Gastrocnemius medialis (tissue), 4 donors: Measurements from ENCODE around the gene MNAT1. TPM values are rescaled to one million over a fixed set of nuclear protein-coding genes. Genes with fewer than 3 reads are reported as not detected.
A peak's percentile ranks its signal among the peaks of the same experiment; 100 is the strongest.

Experiments
- ATAC-seq, 2 donors: fragments of 150-250 bp; one replicate each; pipeline ENCODE4 v1.9.1; 2016
- DNase-seq, 2 donors: peaks; one replicate each; pipeline ENCODE4 v3.0.0-alpha.2; 2019
- H3K27ac ChIP-seq, 4 donors: fragments of 200-600 bp; sonication (generic); 1 replicate in 1 of 4; 2 replicates in 3 of 4; pipeline ENCODE4 v1.5.1; 2016 to 2018; ENCODE audit warnings: mild to moderate bottlenecking in 2 of 4, moderate library complexity in 1 of 4
- H3K27me3 ChIP-seq, 3 donors: fragments of 200-600 bp; sonication (generic) in 2 of 3; 1 replicate in 1 of 3; 2 replicates in 2 of 3; pipeline versions ENCODE4 v1.5.1 to v1.6.0; 2016 to 2019; ENCODE audit warnings: mild to moderate bottlenecking in 1 of 3, moderate library complexity in 1 of 3
- H3K36me3 ChIP-seq, 2 donors: fragments of 200-600 bp; sonication (generic) in 1 of 2; one replicate each; pipeline ENCODE4 v1.5.1; 2017 to 2018
- H3K4me1 ChIP-seq, 2 donors: fragments of 200-600 bp; sonication (generic) in 1 of 2; one replicate each; pipeline ENCODE4 v1.5.1; 2016 to 2017; ENCODE audit warnings: mild to moderate bottlenecking in 2 of 2
- H3K4me3 ChIP-seq, 4 donors: fragments of 200-600 bp; sonication (generic) in 3 of 4; 1 replicate in 1 of 4; 2 replicates in 3 of 4; pipeline ENCODE4 v1.5.1; 2016 to 2019; ENCODE audit warnings: mild to moderate bottlenecking in 2 of 4
- H3K9me3 ChIP-seq, 3 donors: fragments of 200-600 bp; sonication (generic) in 2 of 3; 1 replicate in 1 of 3; 2 replicates in 2 of 3; pipeline ENCODE4 v1.5.1; 2016 to 2019
- CTCF ChIP-seq, 5 experiments: fragments of 450-650 bp in 3 of 5; fragments of 200-600 bp in 2 of 5; sonication (generic) in 2 of 5; IDR thresholded peaks in 4 of 5; conservative IDR thresholded peaks in 1 of 5; 1 replicate in 4 of 5; 2 replicates in 1 of 5; pipeline ENCODE4 v1.5.1; 2016 to 2019; ENCODE audit warnings: antibody characterized with exemption in 5 of 5, mild to moderate bottlenecking in 3 of 5, moderate library complexity in 3 of 5
- POLR2A ChIP-seq, 2 donors: fragments of 450-650 bp; IDR thresholded peaks; one replicate each; pipeline ENCODE4 v1.6.1; 2017; ENCODE audit warnings: antibody characterized with exemption in 2 of 2, mild to moderate bottlenecking in 2 of 2, moderate library complexity in 2 of 2
- in situ Hi-C, 4 donors: fragments of 200-750 bp; cut with MboI; loops; one replicate each; pipeline versions ENCODE4 v1.15.0 to v1.8.0; 2017; ENCODE audit warnings: low sequenced_read_pairs in 4 of 4
- intact Hi-C: fragments of 100-400 bp; cut with DNase I; formaldehyde crosslinking; loops from one replicate; pipeline ENCODE4 v1.15.1; 2023; ENCODE audit warnings: low total_unique reads
- total RNA-seq, 4 donors: library from RNA; depleted of rRNA; stranded (reverse); fragments of >200 nt; gene quantifications; one replicate each; pipeline versions ENCODE4 v1.1.0 to v1.2.3, GENCODE V29; 2016

Gene MNAT1
- total RNA-seq, 4 donors from 2014 or later, result 50.1 to 69.2 (median 62.0) TPM

- DNase-seq (no peak), ATAC-seq (no peak)
- no peak overlapping the region for H3K4me3 ChIP-seq
- no peaks in the 10 kb centered on the region for H3K9me3 ChIP-seq
- H3K27me3 ChIP-seq, result no peaks in the 10 kb centered on the region
- peaks cover 28 to 46% of the 10 kb centered on the region in 2 donors for H3K4me1 ChIP-seq
- peak overlapping the region in 2 of 4 donors; percentile 4 to 25 for H3K27ac ChIP-seq
- in situ Hi-C loops, result no loop called here
- TF ChIP-seq POLR2A (IDR thresholded peaks at IDR 0.05) (no peak), CTCF (IDR thresholded peaks at IDR 0.05 in 4 of 5, conservative IDR thresholded peaks at IDR 0.05 in 1 of 5) (no peak)
- intact Hi-C loops, result no loop called here
- no peaks in the 10 kb centered on the region for H3K36me3 ChIP-seq
Observed at GRCh38 chr14:60753264-60754119, 18.9 kb downstream of the MNAT1 start.

- Histone ChIP-seq H3K4me3 (no peak overlapping the region), H3K9me3 (no peaks in the 10 kb centered on the region), H3K4me1 (peaks cover 60 to 75% of the 10 kb centered on the region in 2 donors), H3K27ac (peak overlapping the region; percentile 64 to 80 (median 72)), H3K36me3 (no peaks in the 10 kb centered on the region), H3K27me3 (no peaks in the 10 kb centered on the region)
- in situ Hi-C loops (no loop called here), intact Hi-C loops (loop anchor here (5.0 kb wide), 1 partner anchor 110 kb away; no protein-coding TSS in a partner anchor)
- TF ChIP-seq CTCF (IDR thresholded peaks at IDR 0.05 in 4 of 5, conservative IDR thresholded peaks at IDR 0.05 in 1 of 5), result no peak
- ATAC-seq (peak; percentile 44 to 72), DNase-seq (no peak)
Observed at GRCh38 chr14:60756847-60757246, 22.3 kb downstream of the MNAT1 start.

- peak overlapping the region; percentile 64 to 80 (median 72) for H3K27ac ChIP-seq
- no peak for ATAC-seq
- intact Hi-C loops, result loop anchor here (5.0 kb wide), 1 partner anchor 110 kb away; no protein-coding TSS in a partner anchor
Observed at GRCh38 chr14:60757567-60758002, 23.0 kb downstream of the MNAT1 start.

GRCh38 chr14:60758885-60759284, 24.3 kb downstream of the MNAT1 start:
- in situ Hi-C loops (no loop called here), intact Hi-C loops (loop anchor here (5.0 kb wide), 1 partner anchor 108 kb away; no protein-coding TSS in a partner anchor)
- H3K4me3 ChIP-seq, result peak overlapping the region in 1 of 4 donors; percentile 1
- H3K9me3 ChIP-seq, result no peaks in the 10 kb centered on the region
- TF ChIP-seq CTCF (IDR thresholded peaks at IDR 0.05 in 4 of 5, conservative IDR thresholded peaks at IDR 0.05 in 1 of 5), result no peak
- no peak for TF ChIP-seq POLR2A (IDR thresholded peaks at IDR 0.05)
- ATAC-seq, result no peak
- peaks cover 69 to 82% of the 10 kb centered on the region in 2 donors for H3K4me1 ChIP-seq
- no peaks in the 10 kb centered on the region for H3K36me3 ChIP-seq
- H3K27me3 ChIP-seq, result no peaks in the 10 kb centered on the region
- DNase-seq, result no peak
- peak overlapping the region; percentile 64 to 80 (median 72) for H3K27ac ChIP-seq

More at GRCh38 chr14:60757567-60758002, 23.0 kb downstream of the MNAT1 start:
- H3K4me3 ChIP-seq, result no peak overlapping the region
- no peaks in the 10 kb centered on the region for H3K9me3 ChIP-seq
- H3K36me3 ChIP-seq, result no peaks in the 10 kb centered on the region
- TF ChIP-seq POLR2A (IDR thresholded peaks at IDR 0.05) (no peak), CTCF (IDR thresholded peaks at IDR 0.05 in 4 of 5, conservative IDR thresholded peaks at IDR 0.05 in 1 of 5) (no peak)
- in situ Hi-C loops, result no loop called here
- peaks cover 61 to 71% of the 10 kb centered on the region in 2 donors for H3K4me1 ChIP-seq
- no peaks in the 10 kb centered on the region for H3K27me3 ChIP-seq
- DNase-seq, result no peak
